Measurements from ENCODE around the gene UVRAG. TPM values are rescaled to one million over a fixed set of nuclear protein-coding genes. Genes with fewer than 3 reads are reported as not detected.
"Not testable (repeated sequence)": the region's sequence is repeated elsewhere in the genome, so short reads cannot be mapped to it uniquely, and the experiment has no call there.

The UVRAG gene
- total RNA-seq, 1 donor from 2014 or later: 20.7 TPM

DNA sequence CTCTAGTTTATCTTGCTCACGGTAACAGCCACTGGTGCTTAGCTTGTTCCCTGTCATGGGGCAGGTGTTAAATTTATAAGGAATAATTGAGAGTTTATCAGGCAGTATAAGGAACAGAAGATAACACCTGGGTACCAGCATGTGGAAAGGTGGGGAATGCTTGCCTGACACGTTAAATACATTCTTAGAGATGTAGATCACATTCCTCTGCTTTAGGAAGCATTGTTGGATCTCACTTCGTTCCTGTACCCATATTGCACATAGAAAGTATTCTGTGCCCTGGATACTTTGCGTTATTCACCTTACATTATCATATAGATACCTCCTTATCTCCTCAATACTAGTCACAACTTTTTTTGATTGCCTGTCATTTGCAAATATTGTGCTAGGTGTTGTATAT, 114.7 kb downstream of the UVRAG start:
- no peak overlapping the region for H3K27ac Mint-ChIP-seq
- no peaks in the 10 kb centered on the region for H3K9me3 Mint-ChIP-seq
- H3K36me3 Mint-ChIP-seq: peaks cover 4% of the 10 kb centered on the region
- H3K4me1 Mint-ChIP-seq (ENCODE audit: unreplicated experiment): peaks cover 7% of the 10 kb centered on the region
- DNase-seq (ENCODE audit: extremely low spot score, unreplicated experiment): no peak
- H3K4me3 Mint-ChIP-seq: no peak overlapping the region
- TF ChIP-seq, protein P1, sequence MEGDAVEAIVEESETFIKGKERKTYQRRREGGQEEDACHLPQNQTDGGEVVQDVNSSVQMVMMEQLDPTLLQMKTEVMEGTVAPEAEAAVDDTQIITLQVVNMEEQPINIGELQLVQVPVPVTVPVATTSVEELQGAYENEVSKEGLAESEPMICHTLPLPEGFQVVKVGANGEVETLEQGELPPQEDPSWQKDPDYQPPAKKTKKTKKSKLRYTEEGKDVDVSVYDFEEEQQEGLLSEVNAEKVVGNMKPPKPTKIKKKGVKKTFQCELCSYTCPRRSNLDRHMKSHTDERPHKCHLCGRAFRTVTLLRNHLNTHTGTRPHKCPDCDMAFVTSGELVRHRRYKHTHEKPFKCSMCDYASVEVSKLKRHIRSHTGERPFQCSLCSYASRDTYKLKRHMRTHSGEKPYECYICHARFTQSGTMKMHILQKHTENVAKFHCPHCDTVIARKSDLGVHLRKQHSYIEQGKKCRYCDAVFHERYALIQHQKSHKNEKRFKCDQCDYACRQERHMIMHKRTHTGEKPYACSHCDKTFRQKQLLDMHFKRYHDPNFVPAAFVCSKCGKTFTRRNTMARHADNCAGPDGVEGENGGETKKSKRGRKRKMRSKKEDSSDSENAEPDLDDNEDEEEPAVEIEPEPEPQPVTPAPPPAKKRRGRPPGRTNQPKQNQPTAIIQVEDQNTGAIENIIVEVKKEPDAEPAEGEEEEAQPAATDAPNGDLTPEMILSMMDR (conservative IDR thresholded peaks at IDR 0.05): no peak
- no peaks in the 10 kb centered on the region for H3K27me3 Mint-ChIP-seq

DNA sequence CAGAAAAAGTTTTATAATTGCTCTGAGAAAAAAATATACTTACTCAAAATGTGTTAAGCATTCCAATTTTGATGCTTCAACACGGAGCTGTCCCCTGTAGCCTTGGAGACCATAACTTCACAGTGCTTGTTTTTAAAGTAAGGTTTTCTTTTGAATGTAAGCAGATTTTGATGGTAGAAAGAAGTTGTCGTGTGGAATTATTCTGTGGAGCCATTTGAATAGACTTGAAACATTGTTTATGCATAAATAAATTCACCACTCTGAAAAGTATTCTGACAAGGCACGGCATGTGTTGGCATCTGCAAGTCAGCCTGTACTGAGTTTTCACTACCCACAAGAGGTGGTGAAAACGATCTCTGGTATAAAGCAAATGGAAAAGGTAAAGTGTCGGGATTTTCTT, 115.5 kb downstream of the UVRAG start:
- no peak for DNase-seq (ENCODE audit: extremely low spot score, unreplicated experiment)
- H3K4me1 Mint-ChIP-seq (ENCODE audit: unreplicated experiment): no peaks in the 10 kb centered on the region
- no peaks in the 10 kb centered on the region for H3K27me3 Mint-ChIP-seq
- H3K27ac Mint-ChIP-seq: no peak overlapping the region
- TF ChIP-seq, protein P1 (conservative IDR thresholded peaks at IDR 0.05): no peak
- peaks cover 4% of the 10 kb centered on the region for H3K36me3 Mint-ChIP-seq
- H3K4me3 Mint-ChIP-seq: no peak overlapping the region
- no peaks in the 10 kb centered on the region for H3K9me3 Mint-ChIP-seq

DNA sequence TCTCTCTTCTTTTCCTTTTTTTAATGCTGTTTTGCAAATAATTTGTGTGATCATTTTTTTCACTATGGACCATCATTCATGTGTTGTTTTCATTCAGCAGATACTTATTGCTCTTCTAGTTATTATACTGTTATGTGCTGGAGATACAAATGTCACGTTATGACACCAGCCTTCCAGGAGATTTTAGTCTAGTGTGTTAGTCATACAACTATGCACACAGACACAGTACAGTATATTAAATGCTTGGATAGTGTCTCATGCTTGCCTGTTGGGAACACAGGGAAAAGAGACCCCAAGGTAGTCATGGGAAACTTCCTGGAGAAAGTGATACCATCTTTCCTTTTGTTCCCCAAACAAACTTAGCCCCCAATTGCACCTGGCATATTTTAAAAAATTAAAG, 116.1 kb downstream of the UVRAG start:
- Mint-ChIP-seq H3K4me3 (no peak overlapping the region), H3K4me1 (ENCODE audit: unreplicated experiment) (no peaks in the 10 kb centered on the region), H3K27ac (no peak overlapping the region), H3K27me3 (no peaks in the 10 kb centered on the region), H3K9me3 (no peaks in the 10 kb centered on the region), H3K36me3 (peaks cover 4% of the 10 kb centered on the region)
- TF ChIP-seq, protein P1 (conservative IDR thresholded peaks at IDR 0.05): no peak
- DNase-seq (ENCODE audit: extremely low spot score, unreplicated experiment): no peak

GRCh38 chr11:75933736-75934135, 118.7 kb downstream of the UVRAG start:
- H3K4me1 Mint-ChIP-seq (ENCODE audit: unreplicated experiment); H3K36me3 Mint-ChIP-seq; H3K27me3 Mint-ChIP-seq; DNase-seq (ENCODE audit: extremely low spot score, unreplicated experiment); H3K27ac Mint-ChIP-seq; H3K9me3 Mint-ChIP-seq; H3K4me3 Mint-ChIP-seq: not testable (repeated sequence)

DNA sequence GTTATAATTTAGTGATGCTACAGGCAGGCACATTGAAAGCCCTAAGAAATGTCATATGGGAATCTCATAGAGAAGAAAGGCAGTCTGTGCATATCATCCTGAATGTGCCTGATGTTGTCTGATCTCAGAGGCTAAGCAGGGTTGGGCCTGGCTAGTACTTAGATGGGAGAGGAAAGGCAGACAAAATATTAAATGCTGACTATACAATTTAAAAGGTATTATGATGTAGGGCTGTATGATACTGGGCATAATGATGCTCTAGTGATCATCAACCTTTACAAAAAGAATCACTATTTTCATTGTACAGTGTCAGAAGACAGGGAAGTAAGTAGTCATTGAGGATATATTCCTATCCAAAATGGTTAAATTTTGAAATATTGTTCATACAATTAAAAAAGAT, 119.8 kb downstream of the UVRAG start:
- Mint-ChIP-seq H3K9me3 (no peaks in the 10 kb centered on the region), H3K4me3 (no peak overlapping the region), H3K27me3 (no peaks in the 10 kb centered on the region), H3K4me1 (ENCODE audit: unreplicated experiment) (no peaks in the 10 kb centered on the region), H3K36me3 (no peaks in the 10 kb centered on the region), H3K27ac (no peak overlapping the region)
- TF ChIP-seq, protein P1 (conservative IDR thresholded peaks at IDR 0.05): no peak
- DNase-seq (ENCODE audit: extremely low spot score, unreplicated experiment): no peak

GRCh38 chr11:75938543-75938942, 123.5 kb downstream of the UVRAG start:
- H3K4me3 Mint-ChIP-seq: no peak overlapping the region
- H3K27me3 Mint-ChIP-seq: no peaks in the 10 kb centered on the region
- no peaks in the 10 kb centered on the region for H3K9me3 Mint-ChIP-seq
- H3K36me3 Mint-ChIP-seq: no peaks in the 10 kb centered on the region
- TF ChIP-seq, protein P1 (conservative IDR thresholded peaks at IDR 0.05): no peak
- no peaks in the 10 kb centered on the region for H3K4me1 Mint-ChIP-seq (ENCODE audit: unreplicated experiment)
- H3K27ac Mint-ChIP-seq: no peak overlapping the region
- no peak for DNase-seq (ENCODE audit: extremely low spot score, unreplicated experiment)
